Skeletal muscle tissue (tissue), 4 donors: ENCODE measurements around the gene TULP1. TPM values are rescaled to one million over a fixed set of nuclear protein-coding genes. Genes with fewer than 3 reads are reported as not detected.

Experiments used
- H3K27ac ChIP-seq: one replicate; pipeline ENCODE4 v1.7.0; 2013; ENCODE audit warnings: mild to moderate bottlenecking, low read depth, low read length, inconsistent platforms
- H3K27me3 ChIP-seq, 3 donors: one replicate each; pipeline ENCODE4 v1.7.0; 2013; ENCODE audit warnings: low read length in 3 of 3; ENCODE audit not compliant: control insufficient read depth in 3 of 3, insufficient read depth in 3 of 3
- H3K36me3 ChIP-seq, 3 donors: one replicate each; pipeline ENCODE4 v1.7.0; 2013; ENCODE audit warnings: low read length in 3 of 3; ENCODE audit not compliant: control insufficient read depth in 3 of 3, insufficient read depth in 3 of 3
- H3K4me1 ChIP-seq, 3 donors: one replicate each; pipeline ENCODE4 v1.7.0; 2013; ENCODE audit warnings: low read length in 3 of 3, mild to moderate bottlenecking in 3 of 3; ENCODE audit not compliant: control insufficient read depth in 3 of 3, insufficient read depth in 3 of 3
- H3K4me3 ChIP-seq, 3 donors: one replicate each; pipeline ENCODE4 v1.7.0; 2013; ENCODE audit warnings: low read length in 3 of 3
- H3K9ac ChIP-seq, 3 donors: one replicate each; pipeline ENCODE4 v1.7.0; 2013; ENCODE audit warnings: low read length in 3 of 3, mild to moderate bottlenecking in 3 of 3, moderate library complexity in 2 of 3, low read depth in 1 of 3
- H3K9me3 ChIP-seq, 3 donors: one replicate each; pipeline ENCODE4 v1.7.0; 2013; ENCODE audit warnings: low read length in 3 of 3; ENCODE audit not compliant: control insufficient read depth in 3 of 3
- total RNA-seq: library from RNA; depleted of rRNA; stranded (reverse); fragments of >200 nt; gene quantifications from one replicate; pipeline ENCODE4 v1.2.3, GENCODE V29; 2014
- donor health status: Osteomylitis.

TULP1 gene
- total RNA-seq, 1 donor from 2014 or later = 0.52 TPM

DNA sequence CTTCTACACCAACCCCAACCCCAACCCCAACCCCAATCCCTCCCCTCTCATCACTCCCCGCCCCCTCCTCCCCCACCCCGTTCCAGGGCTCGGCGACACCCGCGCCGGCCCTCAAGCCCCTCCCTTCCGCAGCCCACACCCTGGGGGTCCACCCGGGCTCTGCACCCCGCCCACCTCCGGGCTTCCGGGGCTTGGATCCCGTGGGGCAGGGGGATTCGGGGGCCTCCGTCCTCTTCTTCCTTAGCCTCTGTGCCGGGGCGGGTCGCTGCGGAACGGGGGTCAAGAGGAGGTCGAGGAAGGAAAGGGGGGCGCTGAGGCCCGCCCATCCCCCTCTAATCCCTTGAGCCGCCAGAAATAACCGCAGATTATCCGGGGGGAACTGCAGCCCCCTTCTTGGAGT is 690 bp downstream of the TULP1 start:
- peaks cover 18 to 30% (median 21%) of the 10 kb centered on the region in 3 donors for H3K27me3 ChIP-seq
- H3K9ac ChIP-seq = no peak overlapping the region
- H3K36me3 ChIP-seq = no peaks in the 10 kb centered on the region
- H3K27ac ChIP-seq = no peak overlapping the region
- H3K4me1 ChIP-seq = no peaks in the 10 kb centered on the region
- no peaks in the 10 kb centered on the region for H3K9me3 ChIP-seq
- no peak overlapping the region for H3K4me3 ChIP-seq

- Histone ChIP-seq H3K36me3 (no peaks in the 10 kb centered on the region), H3K4me1 (no peaks in the 10 kb centered on the region), H3K9me3 (no peaks in the 10 kb centered on the region), H3K9ac (no peak overlapping the region), H3K27me3 (peaks cover 21 to 30% (median 22%) of the 10 kb centered on the region in 3 donors), H3K4me3 (no peak overlapping the region), H3K27ac (no peak overlapping the region)
These were observed 1.1 kb downstream of the TULP1 start for GRCh38 chr6:35511562-35511941.

- no peaks in the 10 kb centered on the region for H3K9me3 ChIP-seq
- H3K4me3 ChIP-seq = no peak overlapping the region
- no peak overlapping the region for H3K9ac ChIP-seq
- H3K4me1 ChIP-seq = no peaks in the 10 kb centered on the region
- no peaks in the 10 kb centered on the region for H3K36me3 ChIP-seq
- no peak overlapping the region for H3K27ac ChIP-seq
- peaks cover 23 to 34% (median 23%) of the 10 kb centered on the region in 3 donors for H3K27me3 ChIP-seq
These were observed 1.7 kb downstream of the TULP1 start for GRCh38 chr6:35510916-35511561.

GRCh38 chr6:35508542-35508941 is 4.2 kb downstream of the TULP1 start:
- no peaks in the 10 kb centered on the region for H3K9me3 ChIP-seq
- H3K27me3 ChIP-seq = peaks cover 26 to 49% (median 33%) of the 10 kb centered on the region in 3 donors
- no peak overlapping the region for H3K27ac ChIP-seq
- H3K4me3 ChIP-seq = no peak overlapping the region
- no peaks in the 10 kb centered on the region for H3K36me3 ChIP-seq
- peaks cover 2 to 4% (median 3%) of the 10 kb centered on the region in 3 donors for H3K4me1 ChIP-seq
- H3K9ac ChIP-seq = no peak overlapping the region

DNA sequence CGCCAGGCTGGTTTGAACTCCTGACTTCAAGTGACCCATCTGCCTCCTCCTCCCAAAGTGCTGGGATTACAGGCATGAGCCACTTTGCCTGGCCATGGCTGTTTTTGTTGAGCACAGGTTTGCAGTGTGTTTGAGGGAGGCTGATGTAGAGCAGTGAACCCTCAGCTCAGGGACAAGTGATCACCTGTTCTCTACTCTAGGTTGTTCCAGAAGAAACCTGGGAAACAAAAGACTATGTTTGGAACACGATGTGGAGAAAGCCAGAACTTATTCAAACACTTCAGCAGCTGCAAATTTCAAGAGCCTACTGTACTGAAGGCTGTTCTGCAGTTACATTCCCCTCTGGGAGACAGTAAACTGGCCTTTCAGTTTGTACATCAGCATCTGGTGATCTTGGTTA is 4.7 kb downstream of the TULP1 start:
- Histone ChIP-seq H3K9ac (no peak overlapping the region), H3K36me3 (no peaks in the 10 kb centered on the region), H3K4me1 (peaks cover 2 to 6% (median 6%) of the 10 kb centered on the region in 3 donors), H3K4me3 (no peak overlapping the region), H3K27me3 (peaks cover 26 to 49% (median 33%) of the 10 kb centered on the region in 3 donors), H3K27ac (no peak overlapping the region), H3K9me3 (no peaks in the 10 kb centered on the region)

- peaks cover 26 to 47% (median 33%) of the 10 kb centered on the region in 3 donors for H3K27me3 ChIP-seq
- no peak overlapping the region for H3K9ac ChIP-seq
- no peaks in the 10 kb centered on the region for H3K9me3 ChIP-seq
- no peak overlapping the region for H3K27ac ChIP-seq
- H3K36me3 ChIP-seq = no peaks in the 10 kb centered on the region
- H3K4me1 ChIP-seq = peaks cover 2 to 6% (median 6%) of the 10 kb centered on the region in 3 donors
- no peak overlapping the region for H3K4me3 ChIP-seq
These were observed 5.5 kb downstream of the TULP1 start for GRCh38 chr6:35507221-35507620.

DNA sequence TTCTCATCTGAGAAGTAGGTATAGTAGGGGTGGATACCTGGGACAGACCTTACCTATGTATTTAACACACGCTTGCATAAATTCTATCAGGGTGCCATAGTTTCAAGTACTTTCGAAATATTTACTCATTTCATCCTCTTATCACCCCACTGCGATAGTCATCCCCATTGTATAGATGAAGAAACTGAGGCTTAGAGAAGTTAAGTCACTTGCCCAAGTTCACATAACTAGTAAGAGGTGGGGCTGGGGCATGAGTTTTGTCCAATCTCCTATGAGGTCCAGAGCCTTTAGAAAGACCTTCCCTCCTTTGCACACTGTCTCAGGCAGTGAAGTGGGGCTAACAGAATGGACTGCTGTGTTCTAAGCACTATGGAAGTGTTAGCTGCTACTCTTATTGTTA is 6.2 kb downstream of the TULP1 start:
- H3K4me1 ChIP-seq = peaks cover 2 to 7% (median 6%) of the 10 kb centered on the region in 3 donors
- H3K36me3 ChIP-seq = no peaks in the 10 kb centered on the region
- H3K9ac ChIP-seq = no peak overlapping the region
- H3K27me3 ChIP-seq = peaks cover 26 to 45% (median 32%) of the 10 kb centered on the region in 3 donors
- no peak overlapping the region for H3K4me3 ChIP-seq
- H3K9me3 ChIP-seq = no peaks in the 10 kb centered on the region
- H3K27ac ChIP-seq = no peak overlapping the region

DNA sequence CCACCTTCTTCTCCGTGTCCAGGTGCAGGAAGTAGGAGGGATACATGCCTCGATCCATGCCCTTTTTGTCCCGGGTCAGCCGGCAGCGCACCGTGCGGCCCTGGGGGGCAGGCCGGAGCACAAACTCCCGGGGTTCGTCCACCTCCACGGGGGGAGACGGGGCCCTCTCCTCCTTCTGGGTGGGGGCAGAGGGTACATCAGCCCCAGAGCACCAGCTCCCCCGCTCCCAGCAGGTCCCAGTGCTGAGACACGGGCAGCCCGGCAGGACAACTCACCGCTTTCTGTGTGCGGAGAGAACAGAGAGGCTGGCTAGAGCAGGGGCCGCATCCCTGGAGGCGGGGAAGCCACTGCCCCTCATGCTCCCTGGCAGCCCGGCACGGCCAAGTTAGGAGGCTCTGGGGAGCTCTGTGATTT is 6.7 kb downstream of the TULP1 start:
- H3K27me3 ChIP-seq = peaks cover 23 to 40% (median 27%) of the 10 kb centered on the region in 3 donors
- no peak overlapping the region for H3K27ac ChIP-seq
- H3K36me3 ChIP-seq = no peaks in the 10 kb centered on the region
- no peaks in the 10 kb centered on the region for H3K9me3 ChIP-seq
- H3K4me1 ChIP-seq = peaks cover 2 to 12% (median 10%) of the 10 kb centered on the region in 3 donors
- H3K9ac ChIP-seq = no peak overlapping the region
- no peak overlapping the region for H3K4me3 ChIP-seq

DNA sequence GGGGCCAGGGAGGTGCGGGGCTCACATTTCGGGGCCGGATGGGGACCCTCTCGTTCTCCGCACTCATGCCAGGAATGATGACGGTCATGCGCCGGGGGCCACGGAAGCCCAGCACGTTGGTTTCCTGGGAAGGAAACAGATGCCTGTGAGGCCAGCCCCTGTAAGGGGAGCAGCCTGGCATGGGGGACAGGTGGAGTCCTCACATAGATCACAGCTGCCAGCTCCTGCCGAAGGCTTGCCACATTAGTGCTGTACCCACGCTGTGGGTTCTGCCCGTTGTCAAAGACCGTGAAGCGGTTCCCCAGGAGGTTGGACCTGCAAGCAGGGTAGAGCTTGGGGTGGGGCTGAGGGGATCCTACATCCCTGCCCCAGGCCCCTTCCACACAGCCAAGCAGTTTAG is 9.2 kb downstream of the TULP1 start:
- H3K4me1 ChIP-seq = peaks cover 10 to 28% (median 28%) of the 10 kb centered on the region in 3 donors
- H3K9ac ChIP-seq = peak overlapping the region in 1 of 3 donors; percentile 66
- no peaks in the 10 kb centered on the region for H3K9me3 ChIP-seq
- H3K36me3 ChIP-seq = no peaks in the 10 kb centered on the region
- peak overlapping the region in 1 of 3 donors; percentile 29 for H3K4me3 ChIP-seq
- H3K27me3 ChIP-seq = peaks cover 7 to 24% (median 15%) of the 10 kb centered on the region in 3 donors
- no peak overlapping the region for H3K27ac ChIP-seq

DNA sequence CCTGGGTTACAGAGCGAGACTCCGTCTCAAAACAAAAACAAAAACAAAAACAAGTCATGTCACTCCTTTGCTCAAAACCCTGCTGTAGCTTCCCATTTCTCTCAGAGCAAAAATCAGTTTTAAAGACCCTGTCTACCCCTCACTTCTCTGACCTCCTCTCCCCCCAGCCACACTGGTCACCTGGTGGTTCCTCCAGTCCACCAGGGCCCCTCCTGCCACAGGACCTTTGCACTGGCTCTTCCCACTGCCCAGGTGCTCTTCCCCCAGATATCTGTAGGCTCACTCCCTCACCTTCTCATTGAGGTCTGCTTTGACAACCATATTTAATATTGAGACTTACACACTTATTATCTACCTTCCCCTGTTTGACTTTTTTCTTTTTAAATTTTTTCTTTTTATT is 10.9 kb downstream of the TULP1 start:
- Histone ChIP-seq H3K27ac (no peak overlapping the region), H3K4me1 (peaks cover 10 to 39% (median 38%) of the 10 kb centered on the region in 3 donors), H3K9me3 (no peaks in the 10 kb centered on the region), H3K36me3 (no peaks in the 10 kb centered on the region), H3K4me3 (no peak overlapping the region), H3K27me3 (peaks cover 6 to 27% (median 18%) of the 10 kb centered on the region in 3 donors), H3K9ac (no peak overlapping the region)
